GM23338 (cell line): ENCODE data around the gene RBM17. TPM values are rescaled to one million over a fixed set of nuclear protein-coding genes. Genes with fewer than 3 reads are reported as not detected.

ENCODE experiments used
- ATAC-seq: fragments of 200-7000 bp; cut with Tn5 transposase; 3 replicates; pipeline ENCODE4 v1.9.1; 2020
- DNase-seq: peaks from one replicate; pipeline ENCODE4 v3.0.0-alpha.2; 2015; ENCODE audit warnings: low spot score
- H2AFZ ChIP-seq: fragments of 200-600 bp; sonication (generic); 2 replicates; pipeline ENCODE4 v1.8.0; 2016; ENCODE audit warnings: antibody characterized with exemption, mild to moderate bottlenecking, moderate library complexity
- H3F3A ChIP-seq: fragments of 200-600 bp; sonication (generic); replicated peaks from 2 replicates; pipeline ENCODE4 v1.8.0; 2017; ENCODE audit warnings: antibody characterized with exemption, mixed run types, low read depth
- H3K27ac ChIP-seq: fragments of 200-600 bp; sonication (generic); 2 replicates; pipeline ENCODE4 v1.6.1; 2016; ENCODE audit warnings: low read depth
- H3K27me3 ChIP-seq: fragments of 200-600 bp; sonication (generic); 2 replicates; pipeline ENCODE4 v1.8.0; 2016; ENCODE audit warnings: mild to moderate bottlenecking, mixed run types, moderate library complexity; ENCODE audit not compliant: insufficient read depth
- H3K36me3 ChIP-seq: fragments of 200-600 bp; sonication (generic); 2 replicates; pipeline ENCODE4 v1.8.0; 2016; ENCODE audit warnings: mild to moderate bottlenecking; ENCODE audit not compliant: insufficient read depth
- H3K4me1 ChIP-seq: fragments of 200-600 bp; sonication (generic); 2 replicates; pipeline ENCODE4 v1.8.0; 2016; ENCODE audit warnings: mild to moderate bottlenecking, moderate library complexity; ENCODE audit not compliant: insufficient read depth
- H3K4me2 ChIP-seq: fragments of 200-600 bp; sonication (generic); 2 replicates; pipeline ENCODE4 v1.7.1; 2017; ENCODE audit warnings: mixed run types
- H3K4me3 ChIP-seq: fragments of 200-600 bp; sonication (generic); 2 replicates; pipeline ENCODE4 v1.6.1; 2016; ENCODE audit warnings: mixed run types
- H3K79me2 ChIP-seq: fragments of 200-600 bp; sonication (generic); replicated peaks from 2 replicates; pipeline ENCODE4 v1.8.0; 2017; ENCODE audit warnings: mild to moderate bottlenecking; ENCODE audit not compliant: insufficient read depth
- H3K9me2 ChIP-seq: fragments of 200-600 bp; sonication (generic); 2 replicates; pipeline ENCODE4 v1.8.0; 2017; ENCODE audit not compliant: insufficient read depth
- H4K20me1 ChIP-seq: fragments of 200-600 bp; sonication (generic); replicated peaks from 2 replicates; pipeline ENCODE4 v1.8.0; 2017; ENCODE audit warnings: mild to moderate bottlenecking; ENCODE audit not compliant: insufficient read depth
- H3K27ac Mint-ChIP-seq: 2 replicates; pipeline ENCODE4 v1.8.0; 2020; ENCODE audit warnings: inconsistent platforms, mild to moderate bottlenecking, moderate library complexity, mixed read lengths
- H3K27me3 Mint-ChIP-seq: 3 replicates; pipeline ENCODE4 v1.8.0; 2022; ENCODE audit warnings: low read depth, mild to moderate bottlenecking, moderate library complexity, mixed read lengths, inconsistent platforms; ENCODE audit not compliant: insufficient read depth, poor library complexity
- H3K36me3 Mint-ChIP-seq: 3 replicates; pipeline ENCODE4 v1.8.0; 2021; ENCODE audit warnings: low read depth, mild to moderate bottlenecking, inconsistent platforms, moderate library complexity, mixed read lengths
- H3K4me1 Mint-ChIP-seq: 3 replicates; pipeline ENCODE4 v1.8.0; 2020; ENCODE audit warnings: mild to moderate bottlenecking, inconsistent platforms, mixed read lengths
- H3K4me3 Mint-ChIP-seq: 3 replicates; pipeline ENCODE4 v1.8.0; 2021; ENCODE audit warnings: moderate library complexity, mild to moderate bottlenecking, inconsistent platforms, mixed read lengths
- H3K9me3 Mint-ChIP-seq: 3 replicates; pipeline ENCODE4 v1.8.0; 2020; ENCODE audit warnings: moderate library complexity, mild to moderate bottlenecking, inconsistent platforms, mixed read lengths
- CREB1 ChIP-seq: fragments of 250-450 bp; sonication (Bioruptor Pico); IDR thresholded peaks from 2 replicates; pipeline ENCODE4 v1.5.0; 2020; ENCODE audit warnings: low read depth, mild to moderate bottlenecking, moderate library complexity
- CTCF ChIP-seq, 2 experiments: fragments of 200-600 bp in 1 of 2; sonication (generic) in 1 of 2; conservative IDR thresholded peaks; 2 replicates each; pipeline versions ENCODE4 v1.5.1 to v1.6.1; 2016 to 2017; ENCODE audit warnings: antibody characterized with exemption in 2 of 2, low read depth in 2 of 2, mild to moderate bottlenecking in 2 of 2, moderate library complexity in 1 of 2
- ETS1 ChIP-seq: IDR thresholded peaks from 2 replicates; pipeline ENCODE4 v1.6.1; 2016; ENCODE audit warnings: antibody characterized with exemption
- EZH2 ChIP-seq: fragments of 200-600 bp; sonication (generic); IDR thresholded peaks from one replicate; pipeline ENCODE4 v1.8.0; 2017; ENCODE audit warnings: antibody characterized with exemption, mild to moderate bottlenecking, low read depth; ENCODE audit not compliant: unreplicated experiment
- EZH2phosphoT487 ChIP-seq: fragments of 200-600 bp; sonication (generic); IDR thresholded peaks from one replicate; pipeline ENCODE4 v1.8.1; 2018; ENCODE audit warnings: antibody characterized with exemption; ENCODE audit not compliant: unreplicated experiment
- JUNB ChIP-seq: IDR thresholded peaks from one replicate; pipeline ENCODE4 v1.6.1; 2016; ENCODE audit warnings: antibody characterized with exemption; ENCODE audit not compliant: unreplicated experiment
- NANOG ChIP-seq: IDR thresholded peaks from 2 replicates; pipeline ENCODE4 v1.6.1; 2016; ENCODE audit warnings: antibody characterized with exemption, borderline replicate concordance
- POLR2AphosphoS5 ChIP-seq: IDR thresholded peaks from 2 replicates; pipeline ENCODE4 v1.6.1; 2016; ENCODE audit warnings: antibody characterized with exemption, low read depth
- REST ChIP-seq: IDR thresholded peaks from one replicate; pipeline ENCODE4 v1.6.1; 2018; ENCODE audit warnings: antibody characterized with exemption; ENCODE audit not compliant: unreplicated experiment
- STAT1 ChIP-seq: IDR thresholded peaks from one replicate; pipeline ENCODE4 v1.6.1; 2016; ENCODE audit warnings: antibody characterized with exemption; ENCODE audit not compliant: unreplicated experiment
- ZNF114 ChIP-seq: fragments of 250-450 bp; sonication (Bioruptor Pico); IDR thresholded peaks from 2 replicates; pipeline ENCODE4 v1.5.0; 2020; ENCODE audit warnings: mild to moderate bottlenecking, moderate library complexity
- ZNF331 ChIP-seq: fragments of 250-450 bp; sonication (Bioruptor Pico); IDR thresholded peaks from 2 replicates; pipeline ENCODE4 v1.5.0; 2020; ENCODE audit warnings: low read depth, mild to moderate bottlenecking, moderate library complexity
- ZNF462 ChIP-seq: fragments of 250-450 bp; sonication (Bioruptor Pico); IDR thresholded peaks from 2 replicates; pipeline ENCODE4 v1.5.0; 2020; ENCODE audit warnings: mild to moderate bottlenecking, moderate library complexity
- polyA plus RNA-seq: library from polyadenylated mRNA; unstranded; fragments of >200 nt; fragmentation: Nextera tagmentation; extraction: Ambion mirVana; gene quantifications from 2 replicates; pipeline ENCODE4 v1.2.1, GENCODE V29; 2016
- total RNA-seq: library from RNA; depleted of rRNA; stranded (reverse); fragments of >200 nt; shearing (Covaris generic); gene quantifications from 2 replicates; pipeline ENCODE4 v1.2.3, GENCODE V29; 2014

Gene RBM17
- total and polyA plus RNA-seq, 2 experiments from 2014 or later, result 54.7 to 281 TPM

GRCh38 chr10:6100370-6100769 is 11.5 kb downstream of the RBM17 start:
- H3K27ac Mint-ChIP-seq, result no peak overlapping the region
- H3K9me3 Mint-ChIP-seq, result no peaks in the 10 kb centered on the region
- peaks cover 81% of the 10 kb centered on the region for H3K4me1 Mint-ChIP-seq
- DNase-seq (no peak), ATAC-seq (no peak)
- no peak overlapping the region for H3K27ac ChIP-seq
- TF ChIP-seq ZNF114 (CRISPR knock-in tag), result no peak
- TF ChIP-seq POLR2AphosphoS5, result no peak
- TF ChIP-seq EZH2phosphoT487, result no peak
- TF ChIP-seq REST, result no peak
- no peak for TF ChIP-seq CTCF (conservative IDR thresholded peaks at IDR 0.05; ENCODE audit: low read depth in 2 of 2)
- TF ChIP-seq ZNF331, result no peak
- TF ChIP-seq EZH2, result no peak
- no peak for TF ChIP-seq STAT1
- no peak for TF ChIP-seq NANOG
- no peak for TF ChIP-seq JUNB
- TF ChIP-seq ETS1, result no peak
- TF ChIP-seq CREB1 (CRISPR knock-in tag), result no peak
- no peak for TF ChIP-seq ZNF462 (CRISPR knock-in tag)
- peaks cover 3% of the 10 kb centered on the region; the same call in 1 of the 2 replicates for H3F3A ChIP-seq
- no peak overlapping the region for H3K4me3 ChIP-seq
- peaks cover 49% of the 10 kb centered on the region; the same call in 2 of the 3 replicates for H3K36me3 Mint-ChIP-seq
- no peak overlapping the region; the same call in 1 of the 2 replicates for H3K4me2 ChIP-seq
- peaks cover 29% of the 10 kb centered on the region for H4K20me1 ChIP-seq
- peaks cover 63% of the 10 kb centered on the region for H3K79me2 ChIP-seq
- H3K4me1 ChIP-seq, result peaks cover 80% of the 10 kb centered on the region
- H2AFZ ChIP-seq, result no peak overlapping the region
- no peak overlapping the region; the same call in 2 of the 3 replicates for H3K4me3 Mint-ChIP-seq
- H3K36me3 ChIP-seq, result no peaks in the 10 kb centered on the region
- no peaks in the 10 kb centered on the region for H3K27me3 ChIP-seq
- H3K27me3 Mint-ChIP-seq, result peaks cover 2% of the 10 kb centered on the region
- no peaks in the 10 kb centered on the region for H3K9me2 ChIP-seq
